ENCODE results near the gene POTEH.
"Not testable (repeated sequence)": the region's sequence is repeated elsewhere in the genome, so short reads cannot be mapped to it uniquely, and the experiment has no call there.

DNA sequence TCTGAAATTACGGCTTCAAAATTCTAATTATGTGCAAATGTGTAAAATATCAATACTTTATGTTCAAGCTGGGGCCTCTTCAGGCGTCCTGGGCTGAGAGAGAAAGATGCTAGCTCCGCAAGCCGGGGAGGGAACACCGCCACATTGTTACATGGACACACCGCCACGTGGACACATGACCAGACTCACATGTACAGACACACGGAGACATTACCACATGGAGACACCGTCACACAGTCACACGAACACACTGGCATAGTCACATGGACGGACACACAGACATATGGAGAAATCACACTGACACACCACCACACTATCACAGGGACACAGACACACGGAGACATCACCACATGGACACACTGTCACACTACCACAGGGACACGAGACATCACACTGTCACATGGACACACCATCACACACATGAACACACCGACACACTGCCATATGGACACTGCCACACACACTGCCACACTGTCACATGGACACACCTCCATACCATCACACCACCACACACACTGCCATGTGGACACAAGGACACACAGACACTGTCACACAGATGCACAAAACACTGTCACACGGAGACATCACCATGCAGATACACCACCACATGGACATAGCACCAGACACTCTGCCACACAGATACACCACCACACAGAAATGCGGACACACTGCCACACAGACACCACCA lies 58.0 kb downstream of the POTEH start:
- TF ChIP-seq, protein P1, sequence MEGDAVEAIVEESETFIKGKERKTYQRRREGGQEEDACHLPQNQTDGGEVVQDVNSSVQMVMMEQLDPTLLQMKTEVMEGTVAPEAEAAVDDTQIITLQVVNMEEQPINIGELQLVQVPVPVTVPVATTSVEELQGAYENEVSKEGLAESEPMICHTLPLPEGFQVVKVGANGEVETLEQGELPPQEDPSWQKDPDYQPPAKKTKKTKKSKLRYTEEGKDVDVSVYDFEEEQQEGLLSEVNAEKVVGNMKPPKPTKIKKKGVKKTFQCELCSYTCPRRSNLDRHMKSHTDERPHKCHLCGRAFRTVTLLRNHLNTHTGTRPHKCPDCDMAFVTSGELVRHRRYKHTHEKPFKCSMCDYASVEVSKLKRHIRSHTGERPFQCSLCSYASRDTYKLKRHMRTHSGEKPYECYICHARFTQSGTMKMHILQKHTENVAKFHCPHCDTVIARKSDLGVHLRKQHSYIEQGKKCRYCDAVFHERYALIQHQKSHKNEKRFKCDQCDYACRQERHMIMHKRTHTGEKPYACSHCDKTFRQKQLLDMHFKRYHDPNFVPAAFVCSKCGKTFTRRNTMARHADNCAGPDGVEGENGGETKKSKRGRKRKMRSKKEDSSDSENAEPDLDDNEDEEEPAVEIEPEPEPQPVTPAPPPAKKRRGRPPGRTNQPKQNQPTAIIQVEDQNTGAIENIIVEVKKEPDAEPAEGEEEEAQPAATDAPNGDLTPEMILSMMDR (IDR thresholded peaks at IDR 0.05; ENCODE audit: insufficient read depth, low read depth, low read length), result not testable (repeated sequence)
- not testable (repeated sequence) for TF ChIP-seq EZH2 (IDR thresholded peaks at IDR 0.05; ENCODE audit: insufficient read depth, low read length)
